Measurements from ENCODE around the gene PSMB9. TPM values are rescaled to one million over a fixed set of nuclear protein-coding genes. Genes with fewer than 3 reads are reported as not detected.
"Not testable (repeated sequence)": the region's sequence is repeated elsewhere in the genome, so short reads cannot be mapped to it uniquely, and the experiment has no call there.

Gene PSMB9
- 5.7 TPM for total RNA-seq

- DNase-seq: peak; percentile 94
Observed at GRCh38 chr6:32853541-32854375, at the start of gene PSMB9, which contains the start of gene TAP1. Gene PSMB9 (plus strand): TSS chr6:32854192. CDS start chr6:32854230, 38 bp downstream. Gene TAP1 (minus strand): TSS chr6:32853704. CDS start chr6:32853636, 68 bp downstream.

- DNase-seq: not testable (repeated sequence)
Observed at GRCh38 chr6:32805404-32805803, 48.6 kb upstream of the PSMB9 start.

- peak; percentile 17 for DNase-seq
Observed at GRCh38 chr6:32807020-32807580, 46.9 kb upstream of the PSMB9 start.

GRCh38 chr6:32809171-32809570, 44.8 kb upstream of the PSMB9 start:
- DNase-seq: no peak

GRCh38 chr6:32814145-32814544, 39.8 kb upstream of the PSMB9 start:
- no peak for DNase-seq

- DNase-seq: peak; percentile 50
Observed at GRCh38 chr6:32815115-32815514, 38.9 kb upstream of the PSMB9 start.

- DNase-seq: no peak
Observed at GRCh38 chr6:32815996-32816395, 38.0 kb upstream of the PSMB9 start.

GRCh38 chr6:32816746-32817204, 37.2 kb upstream of the PSMB9 start, which contains the start of gene HLA-DOB:
Gene HLA-DOB (minus strand): TSS chr6:32817002. CDS start chr6:32816951, 51 bp downstream.
- peak; percentile 13 for DNase-seq

GRCh38 chr6:32818867-32819266, 35.1 kb upstream of the PSMB9 start:
- no peak for DNase-seq

- DNase-seq: peak; percentile 19
Observed at GRCh38 chr6:32819729-32820128, 34.3 kb upstream of the PSMB9 start.

GRCh38 chr6:32825966-32826365, 28.0 kb upstream of the PSMB9 start:
- peak; percentile 21 for DNase-seq

GRCh38 chr6:32827025-32827424, 27.0 kb upstream of the PSMB9 start:
- DNase-seq: no peak

GRCh38 chr6:32829495-32829894, 24.5 kb upstream of the PSMB9 start:
- no peak for DNase-seq

GRCh38 chr6:32830017-32830416, 24.0 kb upstream of the PSMB9 start:
- no peak for DNase-seq

- no peak for DNase-seq
Observed at GRCh38 chr6:32830936-32831335, 23.1 kb upstream of the PSMB9 start.

GRCh38 chr6:32832535-32832934, 21.5 kb upstream of the PSMB9 start:
- no peak for DNase-seq

GRCh38 chr6:32833664-32834063, 20.3 kb upstream of the PSMB9 start:
- DNase-seq: no peak

- no peak for DNase-seq
Observed at GRCh38 chr6:32835167-32835893, 18.7 kb upstream of the PSMB9 start.

GRCh38 chr6:32836873-32837272, 17.1 kb upstream of the PSMB9 start:
- DNase-seq: no peak

GRCh38 chr6:32837651-32838113, 16.3 kb upstream of the PSMB9 start:
- DNase-seq: no peak

GRCh38 chr6:32838114-32838958, 15.7 kb upstream of the PSMB9 start, which contains the start of gene TAP2:
Gene TAP2 (minus strand): TSS chr6:32838739. CDS start chr6:32838233, 506 bp downstream.
- peak; percentile 98 for DNase-seq

- no peak for DNase-seq
Observed at GRCh38 chr6:32839356-32839755, 14.6 kb upstream of the PSMB9 start.
